Endothelial cell of umbilical vein (primary cell): ENCODE measurements around the gene ESRRB. TPM values are rescaled to one million over a fixed set of nuclear protein-coding genes. Genes with fewer than 3 reads are reported as not detected.

Experiments used
- BruUV-seq: library from RNA; stranded (reverse); fragments of 400-500 nt; replicated peaks from 2 replicates; lab custom pipeline; 2021; lab: Mats Ljungman, UMichigan
- CTCF ChIA-PET: fragments of 300-600, 350-600 bp; sonication (Branson Sonifier 250); formaldehyde crosslinking; loops from one replicate; lab custom pipeline; 2021; ENCODE audit warnings: antibody characterized with exemption, inconsistent platforms; lab: Charles Lee
- POLR2A ChIA-PET: fragments of 300-600, 350-600 bp; sonication (Branson Sonifier 250); formaldehyde crosslinking; loops from one replicate; lab custom pipeline; 2021; ENCODE audit warnings: antibody characterized with exemption, inconsistent platforms; lab: Charles Lee
- DNase-seq: peaks from one replicate; pipeline ENCODE4 v3.0.0-alpha.2; 2011; ENCODE audit warnings: low read depth, low spot score
- FAIRE-seq: peaks from 2 replicates; lab custom pipeline; 2011; peaks lifted over from hg19 to GRCh38; lab: Jason Lieb, UNC
- H2AFZ ChIP-seq: 2 replicates; pipeline ENCODE4 v1.6.0; 2012; ENCODE audit warnings: low read depth, low read length, control low read depth, inconsistent platforms
- H3K27ac ChIP-seq: 2 replicates; pipeline ENCODE4 v1.5.1; 2011; ENCODE audit warnings: low read depth, mild to moderate bottlenecking, control low read depth, low read length, moderate library complexity; ENCODE audit not compliant: insufficient read depth
- H3K27me3 ChIP-seq, 2 experiments: 2 replicates each; pipeline versions ENCODE4 v1.6.0 to v1.6.1; 2011; ENCODE audit warnings: low read length in 2 of 2, mixed read lengths in 1 of 2; ENCODE audit not compliant: control insufficient read depth in 2 of 2, insufficient read depth in 2 of 2
- H3K36me3 ChIP-seq, 2 experiments: 2 replicates in 1 of 2; 3 replicates in 1 of 2; pipeline ENCODE4 v1.5.1; 2011; ENCODE audit warnings: low read length in 2 of 2, mild to moderate bottlenecking in 1 of 2, moderate library complexity in 1 of 2; ENCODE audit not compliant: control insufficient read depth in 2 of 2, insufficient read depth in 2 of 2; ENCODE audit errors: extremely low read depth in 1 of 2
- H3K4me1 ChIP-seq: 3 replicates; pipeline ENCODE4 v1.5.1; 2011; ENCODE audit warnings: mild to moderate bottlenecking, low read length; ENCODE audit not compliant: control insufficient read depth, insufficient read depth; ENCODE audit errors: extremely low read depth
- H3K4me2 ChIP-seq: 2 replicates; pipeline ENCODE4 v1.6.1; 2011; ENCODE audit warnings: low read length, control low read depth, mixed read lengths; ENCODE audit not compliant: insufficient read depth
- H3K4me3 ChIP-seq, 3 experiments: fragments of 200-600 bp in 1 of 3; sonication (generic), shearing (Covaris generic) in 1 of 3; replicated peaks in 1 of 3; 2 replicates each; pipeline ENCODE4 v1.5.1; 2011 to 2016; ENCODE audit warnings: control low read depth in 3 of 3, low read length in 3 of 3, mild to moderate bottlenecking in 2 of 3, inconsistent platforms in 1 of 3, low read depth in 1 of 3, moderate library complexity in 1 of 3; ENCODE audit not compliant: insufficient read depth in 1 of 3
- H3K79me2 ChIP-seq: 2 replicates; pipeline ENCODE4 v1.6.0; 2012; ENCODE audit warnings: low read length, inconsistent platforms; ENCODE audit not compliant: control insufficient read depth, insufficient read depth
- H3K9ac ChIP-seq: replicated peaks from 2 replicates; pipeline ENCODE3; 2011; ENCODE audit warnings: low read length, control low read depth; ENCODE audit not compliant: insufficient read depth; ENCODE audit errors: extremely low read depth
- H3K9me1 ChIP-seq: replicated peaks from 3 replicates; pipeline ENCODE4 v1.6.0; 2011; ENCODE audit warnings: mild to moderate bottlenecking, low read length; ENCODE audit not compliant: control insufficient read depth, insufficient read depth; ENCODE audit errors: extremely low read depth
- H3K9me3 ChIP-seq: replicated peaks from 2 replicates; pipeline ENCODE4 v1.5.1; 2012; ENCODE audit warnings: low read length, inconsistent platforms; ENCODE audit not compliant: control insufficient read depth, insufficient read depth
- H4K20me1 ChIP-seq: replicated peaks from 2 replicates; pipeline ENCODE3; 2011; ENCODE audit warnings: mild to moderate bottlenecking, low read length; ENCODE audit not compliant: control insufficient read depth, insufficient read depth; ENCODE audit errors: extremely low read depth
- CTCF ChIP-seq, 2 donors: IDR thresholded peaks; 1 replicate in 1 of 2; 2 replicates in 1 of 2; pipeline ENCODE4 v1.5.1; 2011; ENCODE audit warnings: low read length in 2 of 2, mild to moderate bottlenecking in 2 of 2, moderate library complexity in 2 of 2, control low read depth in 1 of 2, inconsistent platforms in 1 of 2, low read depth in 1 of 2; ENCODE audit not compliant: insufficient read depth in 1 of 2; ENCODE audit errors: extremely low read depth in 1 of 2
- EZH2 ChIP-seq: IDR thresholded peaks from 2 replicates; pipeline ENCODE4 v1.6.1; 2012; ENCODE audit warnings: borderline replicate concordance, low read depth, mild to moderate bottlenecking, moderate library complexity, low read length, inconsistent platforms; ENCODE audit not compliant: severe bottlenecking
- FOS ChIP-seq: IDR thresholded peaks from 2 replicates; pipeline ENCODE4 v1.6.1; 2011; ENCODE audit warnings: mild to moderate bottlenecking, low read length, moderate library complexity, borderline replicate concordance; ENCODE audit not compliant: insufficient read depth
- JUN ChIP-seq: IDR thresholded peaks from 2 replicates; pipeline ENCODE4 v1.6.1; 2011; ENCODE audit warnings: borderline replicate concordance, low read depth; ENCODE audit not compliant: insufficient read length, insufficient read depth
- MAX ChIP-seq: IDR thresholded peaks from 2 replicates; pipeline ENCODE4 v1.6.1; 2011; ENCODE audit not compliant: insufficient read depth, insufficient read length
- MYC ChIP-seq: IDR thresholded peaks from one replicate; pipeline ENCODE4 v1.6.1; 2011; ENCODE audit warnings: mild to moderate bottlenecking, low read depth, low read length
- POLR2A ChIP-seq: IDR thresholded peaks from 2 replicates; pipeline ENCODE4 v1.6.1; 2012; ENCODE audit warnings: low read depth, mild to moderate bottlenecking, control low read depth, low read length
- dilution Hi-C: fragments of 300-500 bp; cut with MboI; formaldehyde crosslinking; loops from one replicate; pipeline ENCODE4 v1.15.0; 2019; ENCODE audit warnings: low sequenced_read_pairs; ENCODE audit not compliant: extremely low pct_ligation_motif_present
- intact Hi-C: fragments of 100-400 bp; cut with micrococcal nuclease; formaldehyde crosslinking; loops from one replicate; pipeline ENCODE4 v1.10.0; 2022
- polyA plus RNA-seq, 4 experiments: library from polyadenylated mRNA; depleted of rRNA in 3 of 4; stranded (reverse) in 3 of 4; unstranded in 1 of 4; fragments of >200 nt; gene quantifications; 2 replicates each; pipeline versions ENCODE4 v1.2.1 to v1.2.3, GENCODE V29; 2011 to 2012; ENCODE audit warnings: missing spikeins in 1 of 4
- total RNA-seq: library from RNA; stranded (reverse); gene quantifications from 2 replicates; pipeline ENCODE4 v1.2.3, GENCODE V29; 2021

ESRRB gene
- total and polyA plus RNA-seq, 2 donors (not counting 3 experiments of a cell fraction or from before 2014, with no cell fraction given): not detected

- Histone ChIP-seq H3K4me3 (no peak overlapping the region), H2AFZ (no peak overlapping the region), H3K36me3 (no peaks in the 10 kb centered on the region), H3K9ac (no peak overlapping the region), H3K4me2 (no peak overlapping the region), H3K9me3 (no peaks in the 10 kb centered on the region), H3K4me1 (no peaks in the 10 kb centered on the region), H3K27ac (no peak overlapping the region), H3K27me3 (no peaks in the 10 kb centered on the region), H3K79me2 (no peaks in the 10 kb centered on the region), H3K9me1 (no peaks in the 10 kb centered on the region), H4K20me1 (no peaks in the 10 kb centered on the region)
- intact Hi-C loops: no loop called here
- no TSS peak for BruUV-seq
- dilution Hi-C loops: no loop called here
- DNase-seq (no peak), FAIRE-seq (no peak)
- CTCF ChIA-PET: interaction anchor here (2.0 kb wide), 1 partner anchor 198 kb away, joined by 7 read pairs; no protein-coding TSS in a partner anchor
- TF ChIP-seq MYC (no peak), CTCF (IDR thresholded peaks at IDR 0.05; ENCODE audit: extremely low read depth in 1 of 2, insufficient read depth in 1 of 2, low read depth in 1 of 2, low read length in 2 of 2) (no peak), FOS (no peak), JUN (no peak), POLR2A (no peak)
- POLR2A ChIA-PET: no interaction called here
Observed at GRCh38 chr14:76450476-76450875, 74.5 kb downstream of the ESRRB start.

- intact Hi-C loops: loop anchor here (1.0 to 2.0 kb wide), 2 partner anchors 91 to 189 kb away; no protein-coding TSS in a partner anchor
- H3K9me1 ChIP-seq: no peaks in the 10 kb centered on the region
- DNase-seq (peak; percentile 45), FAIRE-seq (peak; percentile 75)
- H2AFZ ChIP-seq: no peak overlapping the region
- no peak overlapping the region for H3K4me3 ChIP-seq
- no peaks in the 10 kb centered on the region for H4K20me1 ChIP-seq
- H3K27me3 ChIP-seq: no peaks in the 10 kb centered on the region
- no peaks in the 10 kb centered on the region for H3K9me3 ChIP-seq
- no peaks in the 10 kb centered on the region for H3K4me1 ChIP-seq
- no peak overlapping the region for H3K27ac ChIP-seq
- dilution Hi-C loops: no loop called here
- H3K9ac ChIP-seq: no peak overlapping the region
- POLR2A ChIA-PET: no interaction called here
- BruUV-seq: no TSS peak
- no peak for TF ChIP-seq EZH2
- TF ChIP-seq MAX: no peak
- TF ChIP-seq CTCF (IDR thresholded peaks at IDR 0.05; ENCODE audit: extremely low read depth in 1 of 2, insufficient read depth in 1 of 2, low read depth in 1 of 2, low read length in 2 of 2): peak; percentile 55 to 57
- H3K36me3 ChIP-seq: no peaks in the 10 kb centered on the region
- CTCF ChIA-PET: interaction anchor here (0.8 to 2.8 kb wide), 11 partner anchors 9 to 195 kb away, joined by 3 to 53 read pairs (median 6); no protein-coding TSS in a partner anchor
- H3K79me2 ChIP-seq: no peaks in the 10 kb centered on the region
- H3K4me2 ChIP-seq: no peak overlapping the region
Observed at GRCh38 chr14:76456200-76456599, 80.3 kb downstream of the ESRRB start.
